GM10266 (cell line): ENCODE measurements around the gene FAM107B.
A peak's percentile ranks its signal among the peaks of the same experiment; 100 is the strongest.

ENCODE experiments used
- DNase-seq: peaks from one replicate; pipeline ENCODE4 v3.0.0; 2012; ENCODE audit errors: extremely low spot score
- CTCF ChIP-seq: IDR thresholded peaks from 2 replicates; pipeline ENCODE4 v1.5.1; 2012; ENCODE audit warnings: mild to moderate bottlenecking, low read depth; ENCODE audit not compliant: control insufficient read depth, insufficient read depth; ENCODE audit errors: missing control alignments

The FAM107B gene

GRCh38 chr10:14775656-14776055 lies 959 bp upstream of the FAM107B start:
- DNase-seq: no peak
- no peak for TF ChIP-seq CTCF

GRCh38 chr10:14774214-14774580 lies 500 bp downstream of the FAM107B start:
- TF ChIP-seq CTCF: no peak
- DNase-seq: no peak

GRCh38 chr10:14773551-14774213 lies 1.0 kb downstream of the FAM107B start:
- TF ChIP-seq CTCF: no peak
- DNase-seq: no peak

- TF ChIP-seq CTCF: no peak
- no peak for DNase-seq
These were observed 2.3 kb downstream of the FAM107B start for GRCh38 chr10:14772399-14772798.

- TF ChIP-seq CTCF: no peak
- no peak for DNase-seq
These were observed 3.8 kb downstream of the FAM107B start for GRCh38 chr10:14770927-14771326.

GRCh38 chr10:14761372-14761771 lies 13.3 kb downstream of the FAM107B start:
- no peak for TF ChIP-seq CTCF
- DNase-seq: no peak

GRCh38 chr10:14758994-14759664 lies 15.6 kb downstream of the FAM107B start:
- DNase-seq: no peak
- TF ChIP-seq CTCF: peak; percentile 9
